ENCODE results near the gene OLR1. TPM values are rescaled to one million over a fixed set of nuclear protein-coding genes. Genes with fewer than 3 reads are reported as not detected.

Gene OLR1
- polyA plus RNA-seq, 1 donor from 2014 or later, result not detected

DNA sequence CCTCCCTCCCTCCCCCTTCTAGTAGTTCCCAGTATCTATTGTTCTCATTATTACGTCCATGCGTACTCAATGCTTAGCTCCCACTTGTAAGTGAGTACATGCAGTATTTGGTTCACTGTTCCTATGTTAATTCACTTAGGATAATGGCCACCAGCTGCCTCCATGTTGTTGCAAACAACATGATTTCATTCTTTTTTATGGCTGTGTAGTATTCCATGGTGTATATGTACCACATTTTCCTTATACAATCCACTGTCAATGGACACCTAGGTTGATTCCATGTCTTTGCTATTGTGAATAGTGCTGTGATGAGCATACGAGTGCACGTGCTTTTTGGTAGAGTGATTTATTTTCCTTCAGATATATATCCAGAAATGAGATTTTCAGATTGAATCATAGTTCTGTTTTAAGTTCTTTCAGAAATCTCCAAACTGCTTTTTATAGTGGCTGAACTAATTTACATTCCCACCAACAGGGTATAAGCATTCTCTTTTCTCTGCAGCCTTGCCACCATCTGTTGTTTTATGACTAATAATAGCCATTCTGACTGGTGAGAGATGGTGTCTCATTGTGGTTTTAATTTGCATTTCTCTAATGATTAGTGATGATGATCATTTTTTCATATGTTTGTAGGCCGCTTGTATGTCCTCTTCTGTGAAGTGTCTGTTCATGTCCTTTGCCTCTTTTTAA, 24.1 kb downstream of the OLR1 start:
- no peaks in the 10 kb centered on the region for H3F3A ChIP-seq (ENCODE audit: insufficient read depth, low read length, poor library complexity, severe bottlenecking)
- H3K9ac ChIP-seq (ENCODE audit: low read length), result no peak overlapping the region
- H3K4me3 ChIP-seq (ENCODE audit: low read length), result no peak overlapping the region
- H3K79me2 ChIP-seq (replicated peaks; ENCODE audit: insufficient read depth, low read length), result no peaks in the 10 kb centered on the region
- H3K4me2 ChIP-seq (ENCODE audit: low read length), result no peak overlapping the region
- no peaks in the 10 kb centered on the region for H3K36me3 ChIP-seq (ENCODE audit: insufficient read depth, low read length)
- peaks cover 2% of the 10 kb centered on the region for H3K9me3 ChIP-seq (ENCODE audit: low read length)
- no peak overlapping the region for H2AFZ ChIP-seq (ENCODE audit: low read depth, low read length)
- TF ChIP-seq POLR2AphosphoS5 (IDR thresholded peaks at IDR 0.05) (no peak), SMC3 (conservative IDR thresholded peaks at IDR 0.05; ENCODE audit: poor library complexity) (no peak), RAD21 (conservative IDR thresholded peaks at IDR 0.05) (no peak), MXI1 (conservative IDR thresholded peaks at IDR 0.05; ENCODE audit: poor library complexity, severe bottlenecking) (no peak)
- TF ChIP-seq, protein P1, sequence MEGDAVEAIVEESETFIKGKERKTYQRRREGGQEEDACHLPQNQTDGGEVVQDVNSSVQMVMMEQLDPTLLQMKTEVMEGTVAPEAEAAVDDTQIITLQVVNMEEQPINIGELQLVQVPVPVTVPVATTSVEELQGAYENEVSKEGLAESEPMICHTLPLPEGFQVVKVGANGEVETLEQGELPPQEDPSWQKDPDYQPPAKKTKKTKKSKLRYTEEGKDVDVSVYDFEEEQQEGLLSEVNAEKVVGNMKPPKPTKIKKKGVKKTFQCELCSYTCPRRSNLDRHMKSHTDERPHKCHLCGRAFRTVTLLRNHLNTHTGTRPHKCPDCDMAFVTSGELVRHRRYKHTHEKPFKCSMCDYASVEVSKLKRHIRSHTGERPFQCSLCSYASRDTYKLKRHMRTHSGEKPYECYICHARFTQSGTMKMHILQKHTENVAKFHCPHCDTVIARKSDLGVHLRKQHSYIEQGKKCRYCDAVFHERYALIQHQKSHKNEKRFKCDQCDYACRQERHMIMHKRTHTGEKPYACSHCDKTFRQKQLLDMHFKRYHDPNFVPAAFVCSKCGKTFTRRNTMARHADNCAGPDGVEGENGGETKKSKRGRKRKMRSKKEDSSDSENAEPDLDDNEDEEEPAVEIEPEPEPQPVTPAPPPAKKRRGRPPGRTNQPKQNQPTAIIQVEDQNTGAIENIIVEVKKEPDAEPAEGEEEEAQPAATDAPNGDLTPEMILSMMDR (IDR thresholded peaks at IDR 0.05; ENCODE audit: poor library complexity, severe bottlenecking), result no peak
- TF ChIP-seq, protein P2, sequence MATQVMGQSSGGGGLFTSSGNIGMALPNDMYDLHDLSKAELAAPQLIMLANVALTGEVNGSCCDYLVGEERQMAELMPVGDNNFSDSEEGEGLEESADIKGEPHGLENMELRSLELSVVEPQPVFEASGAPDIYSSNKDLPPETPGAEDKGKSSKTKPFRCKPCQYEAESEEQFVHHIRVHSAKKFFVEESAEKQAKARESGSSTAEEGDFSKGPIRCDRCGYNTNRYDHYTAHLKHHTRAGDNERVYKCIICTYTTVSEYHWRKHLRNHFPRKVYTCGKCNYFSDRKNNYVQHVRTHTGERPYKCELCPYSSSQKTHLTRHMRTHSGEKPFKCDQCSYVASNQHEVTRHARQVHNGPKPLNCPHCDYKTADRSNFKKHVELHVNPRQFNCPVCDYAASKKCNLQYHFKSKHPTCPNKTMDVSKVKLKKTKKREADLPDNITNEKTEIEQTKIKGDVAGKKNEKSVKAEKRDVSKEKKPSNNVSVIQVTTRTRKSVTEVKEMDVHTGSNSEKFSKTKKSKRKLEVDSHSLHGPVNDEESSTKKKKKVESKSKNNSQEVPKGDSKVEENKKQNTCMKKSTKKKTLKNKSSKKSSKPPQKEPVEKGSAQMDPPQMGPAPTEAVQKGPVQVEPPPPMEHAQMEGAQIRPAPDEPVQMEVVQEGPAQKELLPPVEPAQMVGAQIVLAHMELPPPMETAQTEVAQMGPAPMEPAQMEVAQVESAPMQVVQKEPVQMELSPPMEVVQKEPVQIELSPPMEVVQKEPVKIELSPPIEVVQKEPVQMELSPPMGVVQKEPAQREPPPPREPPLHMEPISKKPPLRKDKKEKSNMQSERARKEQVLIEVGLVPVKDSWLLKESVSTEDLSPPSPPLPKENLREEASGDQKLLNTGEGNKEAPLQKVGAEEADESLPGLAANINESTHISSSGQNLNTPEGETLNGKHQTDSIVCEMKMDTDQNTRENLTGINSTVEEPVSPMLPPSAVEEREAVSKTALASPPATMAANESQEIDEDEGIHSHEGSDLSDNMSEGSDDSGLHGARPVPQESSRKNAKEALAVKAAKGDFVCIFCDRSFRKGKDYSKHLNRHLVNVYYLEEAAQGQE (IDR thresholded peaks at IDR 0.05; ENCODE audit: borderline replicate concordance), result no peak
- no peaks in the 10 kb centered on the region for H4K20me1 ChIP-seq (ENCODE audit: insufficient read depth)
- no peak overlapping the region for H3K27ac ChIP-seq (ENCODE audit: low read length)
- H3K9me2 ChIP-seq (ENCODE audit: insufficient read depth, low read length), result no peaks in the 10 kb centered on the region
- no peaks in the 10 kb centered on the region for H3K27me3 ChIP-seq (ENCODE audit: insufficient read depth, low read depth, low read length)

DNA sequence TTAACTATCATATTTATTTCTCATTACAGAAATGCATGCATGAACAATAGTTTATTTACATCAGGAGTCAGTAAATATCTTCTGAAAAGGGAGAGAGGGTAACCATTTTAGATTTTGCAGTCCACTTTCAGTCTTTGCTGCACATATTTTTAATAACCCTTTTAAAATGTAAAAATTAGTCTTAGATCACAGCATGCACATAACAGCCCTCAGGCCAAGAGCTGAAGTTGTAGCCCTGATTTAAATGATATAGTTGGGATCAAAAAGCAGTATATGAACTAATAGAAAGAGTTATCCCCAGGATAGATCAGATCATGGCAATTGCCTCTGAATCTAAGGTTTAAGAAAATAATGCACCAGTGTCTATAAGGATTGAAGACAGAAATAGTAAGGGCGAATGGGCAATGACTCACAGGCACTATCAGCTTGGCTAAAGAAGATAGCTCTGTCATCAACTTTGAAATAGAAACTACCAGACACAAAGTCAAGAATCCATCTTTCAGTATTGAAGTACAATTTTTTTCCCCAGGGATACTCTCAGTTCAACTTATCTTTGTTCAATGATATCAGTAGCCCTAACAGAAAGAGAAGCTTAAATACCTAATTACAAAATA, 28.8 kb downstream of the OLR1 start:
- Histone ChIP-seq H3K36me3 (ENCODE audit: insufficient read depth, low read length) (no peaks in the 10 kb centered on the region), H3F3A (ENCODE audit: insufficient read depth, low read length, poor library complexity, severe bottlenecking) (no peaks in the 10 kb centered on the region), H3K4me3 (ENCODE audit: low read length) (no peak overlapping the region), H3K4me2 (ENCODE audit: low read length) (no peak overlapping the region), H2AFZ (ENCODE audit: low read depth, low read length) (no peak overlapping the region), H4K20me1 (ENCODE audit: insufficient read depth) (no peaks in the 10 kb centered on the region), H3K79me2 (replicated peaks; ENCODE audit: insufficient read depth, low read length) (no peaks in the 10 kb centered on the region), H3K27ac (ENCODE audit: low read length) (no peak overlapping the region), H3K27me3 (ENCODE audit: insufficient read depth, low read depth, low read length) (no peaks in the 10 kb centered on the region), H3K9me3 (ENCODE audit: low read length) (peaks cover 2% of the 10 kb centered on the region), H3K9me2 (ENCODE audit: insufficient read depth, low read length) (no peaks in the 10 kb centered on the region), H3K9ac (ENCODE audit: low read length) (no peak overlapping the region)
- TF ChIP-seq, protein P1 (IDR thresholded peaks at IDR 0.05; ENCODE audit: poor library complexity, severe bottlenecking), result no peak
- TF ChIP-seq SMC3 (conservative IDR thresholded peaks at IDR 0.05; ENCODE audit: poor library complexity) (no peak), POLR2AphosphoS5 (IDR thresholded peaks at IDR 0.05) (no peak), TAF1 (IDR thresholded peaks at IDR 0.05; ENCODE audit: low read depth) (no peak), MXI1 (conservative IDR thresholded peaks at IDR 0.05; ENCODE audit: poor library complexity, severe bottlenecking) (no peak), EZH2 (IDR thresholded peaks at IDR 0.05; ENCODE audit: borderline replicate concordance, insufficient read depth, low read length, poor library complexity, severe bottlenecking) (no peak), RAD21 (conservative IDR thresholded peaks at IDR 0.05) (no peak), EP300 (conservative IDR thresholded peaks at IDR 0.05; ENCODE audit: poor library complexity, severe bottlenecking) (no peak)
- TF ChIP-seq, protein P2 (IDR thresholded peaks at IDR 0.05; ENCODE audit: borderline replicate concordance), result no peak
